HEK293 (cell line): Measurements from ENCODE around the gene TMTC1.

ENCODE experiments used
- YY1 ChIP-seq: fragments of 450-650 bp; formaldehyde crosslinking; IDR thresholded peaks from 2 replicates; pipeline ENCODE4 v1.5.1; 2018; ENCODE audit warnings: missing biosample characterization, missing genetic modification characterization
- ZBTB17 ChIP-seq: fragments of 450-650 bp; formaldehyde crosslinking; IDR thresholded peaks from 2 replicates; pipeline ENCODE4 v1.5.1; 2016; ENCODE audit warnings: missing biosample characterization, missing genetic modification characterization
- ZNF114 ChIP-seq: fragments of 450-650 bp; formaldehyde crosslinking; IDR thresholded peaks from 2 replicates; pipeline ENCODE4 v1.5.0; 2017; ENCODE audit warnings: missing biosample characterization, missing genetic modification characterization
- ZNF37A ChIP-seq: fragments of 450-650 bp; IDR thresholded peaks from 2 replicates; pipeline ENCODE4 v1.5.1; 2018; ENCODE audit warnings: missing biosample characterization, missing genetic modification characterization
- ZNF621 ChIP-seq: fragments of 450-650 bp; formaldehyde crosslinking; IDR thresholded peaks from 2 replicates; pipeline ENCODE4 v1.5.1; 2017; ENCODE audit warnings: missing biosample characterization, missing genetic modification characterization
- TF ChIP-seq, protein P1 (sequence below): fragments of 450-650 bp; formaldehyde crosslinking; IDR thresholded peaks from 2 replicates; pipeline ENCODE4 v1.5.1; 2016; ENCODE audit warnings: missing biosample characterization, missing genetic modification characterization
- TF ChIP-seq, protein P2 (sequence below): fragments of 450-650 bp; formaldehyde crosslinking; IDR thresholded peaks from 2 replicates; pipeline ENCODE4 v1.5.1; 2016; ENCODE audit warnings: missing biosample characterization, missing genetic modification characterization

- TF ChIP-seq YY1 (no peak), ZNF621 (tag by site-specific recombination) (no peak), ZBTB17 (tag by site-specific recombination) (no peak), ZNF37A (tag by site-specific recombination) (no peak), ZNF114 (tag by site-specific recombination) (no peak)
- TF ChIP-seq, protein P1, sequence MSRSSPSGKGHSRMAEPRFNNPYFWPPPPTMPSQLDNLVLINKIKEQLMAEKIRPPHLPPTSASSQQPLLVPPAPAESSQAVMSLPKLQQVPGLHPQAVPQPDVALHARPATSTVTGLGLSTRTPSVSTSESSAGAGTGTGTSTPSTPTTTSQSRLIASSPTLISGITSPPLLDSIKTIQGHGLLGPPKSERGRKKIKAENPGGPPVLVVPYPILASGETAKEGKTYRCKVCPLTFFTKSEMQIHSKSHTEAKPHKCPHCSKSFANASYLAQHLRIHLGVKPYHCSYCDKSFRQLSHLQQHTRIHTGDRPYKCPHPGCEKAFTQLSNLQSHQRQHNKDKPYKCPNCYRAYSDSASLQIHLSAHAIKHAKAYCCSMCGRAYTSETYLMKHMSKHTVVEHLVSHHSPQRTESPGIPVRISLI (tag by site-specific recombination) = no peak
- TF ChIP-seq, protein P2, sequence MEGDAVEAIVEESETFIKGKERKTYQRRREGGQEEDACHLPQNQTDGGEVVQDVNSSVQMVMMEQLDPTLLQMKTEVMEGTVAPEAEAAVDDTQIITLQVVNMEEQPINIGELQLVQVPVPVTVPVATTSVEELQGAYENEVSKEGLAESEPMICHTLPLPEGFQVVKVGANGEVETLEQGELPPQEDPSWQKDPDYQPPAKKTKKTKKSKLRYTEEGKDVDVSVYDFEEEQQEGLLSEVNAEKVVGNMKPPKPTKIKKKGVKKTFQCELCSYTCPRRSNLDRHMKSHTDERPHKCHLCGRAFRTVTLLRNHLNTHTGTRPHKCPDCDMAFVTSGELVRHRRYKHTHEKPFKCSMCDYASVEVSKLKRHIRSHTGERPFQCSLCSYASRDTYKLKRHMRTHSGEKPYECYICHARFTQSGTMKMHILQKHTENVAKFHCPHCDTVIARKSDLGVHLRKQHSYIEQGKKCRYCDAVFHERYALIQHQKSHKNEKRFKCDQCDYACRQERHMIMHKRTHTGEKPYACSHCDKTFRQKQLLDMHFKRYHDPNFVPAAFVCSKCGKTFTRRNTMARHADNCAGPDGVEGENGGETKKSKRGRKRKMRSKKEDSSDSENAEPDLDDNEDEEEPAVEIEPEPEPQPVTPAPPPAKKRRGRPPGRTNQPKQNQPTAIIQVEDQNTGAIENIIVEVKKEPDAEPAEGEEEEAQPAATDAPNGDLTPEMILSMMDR (tag by site-specific recombination) = no peak
Observed at GRCh38 chr12:29608581-29608980, 175.2 kb downstream of the TMTC1 start.
